ENCODE measurements around the gene MAP2K2.
A peak's percentile ranks its signal among the peaks of the same experiment; 100 is the strongest.

The MAP2K2 gene

DNA sequence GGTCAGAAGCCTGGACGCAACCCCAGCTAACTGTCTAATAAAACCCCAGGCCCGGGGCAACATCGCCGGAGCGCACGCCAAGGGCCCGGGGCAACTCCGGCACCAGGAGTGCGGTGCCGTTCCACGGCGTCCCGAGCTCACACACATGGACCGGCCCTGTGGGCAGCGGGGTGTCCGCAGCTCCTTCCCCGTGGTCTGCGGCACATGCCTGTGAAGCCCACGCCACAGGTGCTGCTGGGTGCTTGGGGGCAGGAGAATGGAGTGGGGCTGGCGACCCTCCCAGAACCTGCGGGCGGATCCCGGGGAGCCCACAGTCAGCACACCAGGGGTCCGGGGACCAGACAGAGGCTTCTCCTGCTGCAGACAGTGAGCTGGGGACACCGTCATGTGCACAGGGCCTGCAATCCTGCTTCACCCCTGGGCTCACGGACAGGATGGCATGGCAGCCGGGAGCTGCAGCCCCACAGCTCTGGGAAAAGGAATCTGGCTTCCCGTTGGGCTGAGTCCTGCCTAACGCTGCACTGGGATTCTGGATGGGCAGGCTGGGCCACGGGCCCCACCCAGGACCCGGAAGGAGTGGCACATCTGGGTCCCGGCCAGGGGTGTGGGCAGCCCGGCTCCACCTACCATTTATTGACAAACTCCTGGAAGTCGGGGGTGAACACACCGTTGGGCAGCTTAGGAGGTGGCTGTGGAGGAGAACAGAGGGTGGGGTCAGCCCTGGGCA lies 29.0 kb downstream of the MAP2K2 start:
- TF ChIP-seq, protein P1, sequence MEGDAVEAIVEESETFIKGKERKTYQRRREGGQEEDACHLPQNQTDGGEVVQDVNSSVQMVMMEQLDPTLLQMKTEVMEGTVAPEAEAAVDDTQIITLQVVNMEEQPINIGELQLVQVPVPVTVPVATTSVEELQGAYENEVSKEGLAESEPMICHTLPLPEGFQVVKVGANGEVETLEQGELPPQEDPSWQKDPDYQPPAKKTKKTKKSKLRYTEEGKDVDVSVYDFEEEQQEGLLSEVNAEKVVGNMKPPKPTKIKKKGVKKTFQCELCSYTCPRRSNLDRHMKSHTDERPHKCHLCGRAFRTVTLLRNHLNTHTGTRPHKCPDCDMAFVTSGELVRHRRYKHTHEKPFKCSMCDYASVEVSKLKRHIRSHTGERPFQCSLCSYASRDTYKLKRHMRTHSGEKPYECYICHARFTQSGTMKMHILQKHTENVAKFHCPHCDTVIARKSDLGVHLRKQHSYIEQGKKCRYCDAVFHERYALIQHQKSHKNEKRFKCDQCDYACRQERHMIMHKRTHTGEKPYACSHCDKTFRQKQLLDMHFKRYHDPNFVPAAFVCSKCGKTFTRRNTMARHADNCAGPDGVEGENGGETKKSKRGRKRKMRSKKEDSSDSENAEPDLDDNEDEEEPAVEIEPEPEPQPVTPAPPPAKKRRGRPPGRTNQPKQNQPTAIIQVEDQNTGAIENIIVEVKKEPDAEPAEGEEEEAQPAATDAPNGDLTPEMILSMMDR (conservative IDR thresholded peaks at IDR 0.05; ENCODE audit: low read depth): no peak
- peak overlapping the region; percentile 68 for H3K27ac ChIP-seq
- no peak for DNase-seq (ENCODE audit: low spot score)
- ChIA-PET CTCF (interaction anchor here (0.6 to 0.8 kb wide), 2 partner anchors 49 to 107 kb away, joined by 3 read pairs; no protein-coding TSS in a partner anchor), POLR2A (ENCODE audit: low non-redundant PET) (no interaction called here)

DNA sequence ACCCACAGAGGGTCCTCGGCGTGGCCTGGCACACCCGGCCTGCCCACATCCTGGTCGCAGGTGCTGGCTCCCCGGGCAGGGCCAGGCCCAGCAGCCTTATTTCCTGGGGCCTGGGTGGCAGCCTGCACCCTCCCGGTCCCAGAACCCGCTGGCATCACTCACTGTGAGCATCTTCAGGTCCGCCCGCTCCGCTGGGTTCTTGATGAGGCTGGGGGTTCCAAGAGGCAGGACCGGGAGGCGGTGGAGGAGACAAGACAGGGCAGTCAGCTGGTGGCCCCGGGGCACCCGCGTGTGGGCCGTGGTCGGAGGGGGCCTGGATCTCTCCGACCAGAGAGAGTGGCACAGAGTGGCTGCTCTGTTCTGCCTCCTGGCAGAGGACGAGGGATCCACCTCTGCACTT lies 29.6 kb downstream of the MAP2K2 start:
- ChIA-PET POLR2A (ENCODE audit: low non-redundant PET) (no interaction called here), CTCF (no interaction called here)
- TF ChIP-seq, protein P1 (conservative IDR thresholded peaks at IDR 0.05; ENCODE audit: low read depth): no peak
- peak overlapping the region; percentile 68 for H3K27ac ChIP-seq
- DNase-seq (ENCODE audit: low spot score): no peak

DNA sequence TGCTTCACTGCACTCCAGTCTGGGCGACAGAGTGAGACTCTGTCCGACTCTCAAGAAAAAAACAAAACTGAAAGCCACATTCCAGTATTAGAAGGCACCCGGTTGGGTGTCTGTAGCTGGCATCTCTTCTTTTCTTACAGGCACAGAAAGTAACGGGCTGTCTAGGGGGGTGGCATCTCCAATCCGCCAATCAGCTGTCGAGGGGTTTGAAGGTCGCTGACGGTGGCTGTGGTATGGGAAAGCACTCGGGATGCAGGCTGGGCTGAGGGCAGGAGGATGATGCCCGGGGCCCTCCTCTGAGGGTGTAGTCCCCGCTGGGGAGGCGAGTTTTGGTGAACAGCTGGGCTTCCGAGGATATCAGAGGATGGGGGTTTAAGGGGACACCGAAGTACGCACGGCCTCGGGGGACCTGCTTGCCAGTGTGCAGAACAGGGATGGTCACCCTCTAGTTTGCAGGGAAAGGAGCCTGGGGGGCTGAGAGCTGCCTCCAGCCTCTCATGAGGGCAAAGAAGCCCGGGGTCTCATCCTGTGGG lies 30.2 kb downstream of the MAP2K2 start:
- ChIA-PET CTCF (interaction anchor here (0.6 kb wide), 1 partner anchor 15 kb away, joined by 5 read pairs; no protein-coding TSS in a partner anchor), POLR2A (ENCODE audit: low non-redundant PET) (no interaction called here)
- no peak for DNase-seq (ENCODE audit: low spot score)
- TF ChIP-seq, protein P1 (conservative IDR thresholded peaks at IDR 0.05; ENCODE audit: low read depth): no peak
- H3K27ac ChIP-seq: 0 out of 2 replicates have a peak overlapping the region, but pooled peaks have one; percentile 7

DNA sequence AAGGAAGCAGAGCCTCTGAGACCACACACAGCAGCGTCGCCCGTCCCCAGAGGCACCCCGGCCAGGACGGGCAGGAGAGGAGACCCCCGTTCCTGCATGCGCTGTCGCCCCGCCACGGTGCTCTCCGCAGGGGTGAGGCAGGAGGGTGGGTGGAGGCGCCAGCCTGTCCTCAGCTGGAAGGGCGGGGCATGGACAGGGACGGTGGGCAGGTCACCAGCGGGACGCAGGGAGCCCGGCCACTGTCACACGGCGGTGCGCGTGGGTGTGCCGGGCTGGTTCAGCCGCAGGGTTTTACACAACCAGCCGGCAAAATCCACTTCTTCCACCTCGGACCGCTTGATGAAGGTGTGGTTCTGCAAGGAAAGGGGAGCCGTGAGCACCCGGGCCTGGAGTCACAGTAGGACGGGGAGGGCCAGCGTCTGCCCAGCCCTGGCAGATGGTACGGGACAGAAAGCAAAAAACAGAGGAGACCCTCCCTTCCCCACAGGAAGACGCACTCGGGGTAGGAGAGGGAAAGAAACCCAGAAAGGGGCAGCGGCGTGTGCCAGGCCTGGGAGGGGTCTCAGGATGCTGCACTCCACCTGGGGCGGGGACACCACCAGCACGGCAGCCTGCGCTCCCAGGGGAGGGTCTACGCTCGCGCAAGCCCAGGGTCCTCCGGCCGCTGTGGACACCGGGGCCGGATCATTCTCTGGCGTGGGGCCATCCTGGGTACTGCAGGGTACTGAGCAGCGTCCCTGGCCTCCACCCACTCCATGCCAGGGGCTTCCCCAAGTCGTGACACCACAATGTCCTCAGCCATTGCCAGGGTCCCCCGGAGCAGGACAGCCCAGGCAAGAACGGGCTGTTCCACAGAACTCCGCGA lies 33.3 kb downstream of the MAP2K2 start:
- DNase-seq (ENCODE audit: low spot score): no peak
- CTCF ChIA-PET: interaction anchor here (0.6 kb wide), 1 partner anchor 101 kb away, joined by 4 read pairs; no protein-coding TSS in a partner anchor
- no peak overlapping the region; the same call in 1 of the 2 replicates for H3K27ac ChIP-seq
- TF ChIP-seq, protein P1 (conservative IDR thresholded peaks at IDR 0.05; ENCODE audit: low read depth): no peak
- POLR2A ChIA-PET (ENCODE audit: low non-redundant PET): no interaction called here

DNA sequence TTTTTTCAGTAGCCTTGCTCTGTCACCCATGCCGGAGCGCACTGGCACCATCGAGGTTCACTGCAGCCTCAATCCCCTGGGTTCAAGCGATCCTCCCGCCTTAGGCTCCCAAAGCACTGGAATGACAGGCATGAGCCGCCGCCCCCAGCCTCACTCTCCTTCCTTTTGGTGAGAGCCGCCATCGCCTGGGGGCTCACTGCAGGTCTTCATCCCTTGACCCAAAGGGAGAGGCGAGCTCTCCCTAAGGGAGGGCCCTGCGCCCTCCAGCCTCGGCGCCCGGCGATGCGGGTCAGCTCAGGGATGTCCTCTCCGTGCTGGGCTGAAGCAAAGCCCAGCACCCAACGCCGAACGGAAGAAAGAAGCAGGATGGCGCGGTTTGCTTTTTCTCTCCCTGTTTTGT lies 34.0 kb downstream of the MAP2K2 start:
- peak overlapping the region; percentile 11 for H3K27ac ChIP-seq
- TF ChIP-seq, protein P1 (conservative IDR thresholded peaks at IDR 0.05; ENCODE audit: low read depth): no peak
- ChIA-PET CTCF (interaction anchor here (0.6 kb wide), 1 partner anchor 102 kb away, joined by 4 read pairs; no protein-coding TSS in a partner anchor), POLR2A (ENCODE audit: low non-redundant PET) (no interaction called here)
- DNase-seq (ENCODE audit: low spot score): no peak

DNA sequence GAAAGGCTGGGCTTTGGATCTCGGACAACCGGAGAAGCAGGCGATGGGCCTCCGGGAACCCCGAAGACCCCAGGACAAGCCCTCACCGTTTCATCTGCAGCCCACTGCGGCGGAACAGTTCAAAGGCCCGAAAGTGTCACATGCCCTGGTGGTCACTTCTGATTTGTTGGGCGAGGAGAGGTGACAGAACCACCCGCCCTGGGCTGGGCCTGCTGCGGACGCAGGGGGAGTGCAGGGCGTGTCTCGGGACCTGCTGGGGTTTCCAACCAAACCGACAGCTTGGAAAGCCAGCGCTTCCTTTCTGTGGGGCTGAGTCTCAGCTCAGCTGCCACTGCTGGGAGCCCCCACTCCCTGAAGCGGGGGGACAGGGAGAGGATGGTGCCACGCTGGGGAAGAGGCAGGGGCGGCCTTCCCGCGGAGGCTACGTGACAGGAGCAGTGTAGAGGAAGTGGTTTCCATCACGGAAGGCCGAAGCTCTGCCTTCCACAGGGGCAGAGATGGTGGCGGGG lies 34.5 kb downstream of the MAP2K2 start:
- TF ChIP-seq, protein P1 (conservative IDR thresholded peaks at IDR 0.05; ENCODE audit: low read depth): no peak
- DNase-seq (ENCODE audit: low spot score): no peak
- H3K27ac ChIP-seq: peak overlapping the region; percentile 11
- ChIA-PET POLR2A (ENCODE audit: low non-redundant PET) (no interaction called here), CTCF (no interaction called here)

Measured in RWPE1 (cell line).